MCF 10A (cell line): ENCODE data around the gene CYP19A1. TPM values are rescaled to one million over a fixed set of nuclear protein-coding genes. Genes with fewer than 3 reads are reported as not detected.
"Not testable (repeated sequence)": the region's sequence is repeated elsewhere in the genome, so short reads cannot be mapped to it uniquely, and the experiment has no call there.

Experiments used
- BruUV-seq: library from RNA; stranded (reverse); fragments of 400-500 nt; replicated peaks from 2 replicates; lab custom pipeline; 2021; lab: Mats Ljungman, UMichigan
- CTCF ChIA-PET: fragments of 300-600 bp; sonication (Branson Sonifier 250); formaldehyde crosslinking; extraction: SDS; loops from one replicate; lab custom pipeline; 2021; ENCODE audit warnings: antibody characterized with exemption, inconsistent platforms; lab: Yijun Ruan, JAX
- POLR2A ChIA-PET: fragments of 300-600, 350-650 bp; sonication (Branson Sonifier 250); formaldehyde crosslinking; extraction: SDS; loops from one replicate; lab custom pipeline; 2020; ENCODE audit warnings: antibody characterized with exemption, inconsistent platforms; lab: Yijun Ruan, JAX
- DNase-seq: peaks from one replicate; pipeline ENCODE4 v3.0.0-alpha.2; 2018; ENCODE audit not compliant: unreplicated experiment
- H3K27ac Mint-ChIP-seq: one replicate; pipeline ENCODE4 v1.8.0; 2022; ENCODE audit warnings: mild to moderate bottlenecking, low read depth, mixed read lengths; ENCODE audit not compliant: unreplicated experiment
- H3K27me3 Mint-ChIP-seq: one replicate; pipeline ENCODE4 v1.8.0; 2022; ENCODE audit warnings: mixed read lengths; ENCODE audit not compliant: insufficient read depth, unreplicated experiment
- H3K36me3 Mint-ChIP-seq: one replicate; pipeline ENCODE4 v1.8.0; 2022; ENCODE audit warnings: mild to moderate bottlenecking, moderate library complexity, mixed read lengths; ENCODE audit not compliant: insufficient read depth, unreplicated experiment
- H3K4me1 Mint-ChIP-seq: one replicate; pipeline ENCODE4 v1.8.0; 2022; ENCODE audit warnings: mixed read lengths; ENCODE audit not compliant: insufficient read depth, unreplicated experiment
- H3K4me3 Mint-ChIP-seq: one replicate; pipeline ENCODE4 v1.8.0; 2022; ENCODE audit warnings: mild to moderate bottlenecking, moderate library complexity, mixed read lengths; ENCODE audit not compliant: unreplicated experiment
- H3K9me3 Mint-ChIP-seq: one replicate; pipeline ENCODE4 v1.8.0; 2022; ENCODE audit warnings: mixed read lengths; ENCODE audit not compliant: unreplicated experiment
- CTCF ChIP-seq: fragments of 200-600 bp; IDR thresholded peaks from one replicate; pipeline ENCODE4 v1.8.0; 2022; ENCODE audit warnings: antibody characterized with exemption, mild to moderate bottlenecking; ENCODE audit not compliant: unreplicated experiment
- intact Hi-C: fragments of 100-400 bp; cut with micrococcal nuclease; formaldehyde crosslinking; loops from 2 replicates; pipeline ENCODE4 v1.14.1; 2022
- total RNA-seq: library from RNA; stranded (reverse); gene quantifications from 2 replicates; pipeline ENCODE4 v1.2.3, GENCODE V29; 2022

CYP19A1 gene
- total RNA-seq, 1 experiment from 2014 or later = not detected

- H3K27ac Mint-ChIP-seq = no peak overlapping the region
- CTCF ChIA-PET = interaction anchor here (0.6 kb wide), 1 partner anchor 140 kb away, joined by 3 read pairs; no protein-coding TSS in a partner anchor
These were observed 75.9 kb downstream of the CYP19A1 start for GRCh38 chr15:51262463-51262862.

GRCh38 chr15:51261113-51261512 lies 77.3 kb downstream of the CYP19A1 start:
- H3K27me3 Mint-ChIP-seq, DNase-seq, POLR2A ChIA-PET, intact Hi-C loops, H3K36me3 Mint-ChIP-seq, H3K27ac Mint-ChIP-seq, BruUV-seq, H3K4me3 Mint-ChIP-seq, H3K4me1 Mint-ChIP-seq, H3K9me3 Mint-ChIP-seq: not testable (repeated sequence)
- CTCF ChIA-PET = interaction anchor here (0.7 to 1.1 kb wide), 2 partner anchors 21 to 142 kb away, joined by 3 to 4 read pairs; no protein-coding TSS in a partner anchor

More at GRCh38 chr15:51262463-51262862, 75.9 kb downstream of the CYP19A1 start:
- POLR2A ChIA-PET = no interaction called here
- no peak for TF ChIP-seq CTCF
- no peaks in the 10 kb centered on the region for H3K9me3 Mint-ChIP-seq
- H3K27me3 Mint-ChIP-seq = no peaks in the 10 kb centered on the region
- H3K4me3 Mint-ChIP-seq = no peak overlapping the region
- no peaks in the 10 kb centered on the region for H3K36me3 Mint-ChIP-seq
- no peaks in the 10 kb centered on the region for H3K4me1 Mint-ChIP-seq
- intact Hi-C loops = no loop called here
- no peak for DNase-seq
- BruUV-seq = no TSS peak

- Mint-ChIP-seq H3K9me3 (no peaks in the 10 kb centered on the region), H3K27ac (no peak overlapping the region), H3K4me3 (no peak overlapping the region), H3K27me3 (no peaks in the 10 kb centered on the region), H3K36me3 (no peaks in the 10 kb centered on the region), H3K4me1 (no peaks in the 10 kb centered on the region)
- POLR2A ChIA-PET = no interaction called here
- TF ChIP-seq CTCF = no peak
- intact Hi-C loops = no loop called here
- DNase-seq = no peak
- BruUV-seq = no TSS peak
- CTCF ChIA-PET = interaction anchor here (1.1 kb wide), 1 partner anchor 21 kb away, joined by 4 read pairs; no protein-coding TSS in a partner anchor
These were observed 78.2 kb downstream of the CYP19A1 start for GRCh38 chr15:51260202-51260601.

- H3K36me3 Mint-ChIP-seq = no peaks in the 10 kb centered on the region
- no peak overlapping the region for H3K4me3 Mint-ChIP-seq
- BruUV-seq = no TSS peak
- H3K27me3 Mint-ChIP-seq = no peaks in the 10 kb centered on the region
- peaks cover 8% of the 10 kb centered on the region for H3K4me1 Mint-ChIP-seq
- no peak for TF ChIP-seq CTCF
- ChIA-PET POLR2A (interaction anchor here (0.5 to 0.9 kb wide), 2 partner anchors 103 to 636 kb away, joined by 3 read pairs; no protein-coding TSS in a partner anchor), CTCF (interaction anchor here (0.5 to 1.9 kb wide), 3 partner anchors 26 to 220 kb away, joined by 3 to 6 read pairs (median 3); no protein-coding TSS in a partner anchor)
- intact Hi-C loops = no loop called here
- DNase-seq = no peak
- H3K27ac Mint-ChIP-seq = no peak overlapping the region
- H3K9me3 Mint-ChIP-seq = no peaks in the 10 kb centered on the region
These were observed 82.9 kb downstream of the CYP19A1 start for GRCh38 chr15:51255533-51255932.
